Fibroblast of the aortic adventitia (primary cell): ENCODE data around the gene MYL6B. TPM values are rescaled to one million over a fixed set of nuclear protein-coding genes. Genes with fewer than 3 reads are reported as not detected.

Experiments used
- DNase-seq: peaks from one replicate; pipeline ENCODE4 v3.0.0-alpha.2; 2010; ENCODE audit warnings: low read depth
- H3K4me3 ChIP-seq: 2 replicates; pipeline ENCODE4 v1.5.1; 2011; ENCODE audit warnings: low read depth, mild to moderate bottlenecking, control low read depth, low read length, moderate library complexity
- CTCF ChIP-seq: IDR thresholded peaks from 2 replicates; pipeline ENCODE4 v1.5.1; 2011; ENCODE audit warnings: mild to moderate bottlenecking, low read length, control low read depth, inconsistent platforms; ENCODE audit not compliant: insufficient read depth
- total RNA-seq: library from RNA; depleted of rRNA; stranded (reverse); fragments of >200 nt; gene quantifications from 2 replicates; pipeline ENCODE4 v1.2.3, GENCODE V29; 2012; ENCODE audit warnings: low replicate concordance

The MYL6B gene
- total RNA-seq, 1 donor: 74.2 TPM

- peak; percentile 76 for DNase-seq
- no peak overlapping the region for H3K4me3 ChIP-seq
- no peak for TF ChIP-seq CTCF
Observed at GRCh38 chr12:56198836-56199235, 46.4 kb downstream of the MYL6B start.

- no peak for TF ChIP-seq CTCF
Observed at GRCh38 chr12:56202366-56202765, 50.0 kb downstream of the MYL6B start.

GRCh38 chr12:56202838-56203237, 50.5 kb downstream of the MYL6B start:
- no peak for DNase-seq
- no peak overlapping the region for H3K4me3 ChIP-seq
- no peak for TF ChIP-seq CTCF

More at GRCh38 chr12:56202366-56202765, 50.0 kb downstream of the MYL6B start:
- DNase-seq: no peak
- no peak overlapping the region for H3K4me3 ChIP-seq

- no peak overlapping the region for H3K4me3 ChIP-seq
- no peak for DNase-seq
- no peak for TF ChIP-seq CTCF
Observed at GRCh38 chr12:56204275-56204674, 51.9 kb downstream of the MYL6B start.

- DNase-seq: no peak
- no peak for TF ChIP-seq CTCF
- no peak overlapping the region for H3K4me3 ChIP-seq
Observed at GRCh38 chr12:56205445-56205844, 53.1 kb downstream of the MYL6B start.

- TF ChIP-seq CTCF: peak; percentile 71
- H3K4me3 ChIP-seq: no peak overlapping the region
- peak; percentile 67 for DNase-seq
Observed at GRCh38 chr12:56206452-56207166, 54.2 kb downstream of the MYL6B start.

Other genes starting within 250 kb of the MYL6B start
- 23.3 and 35.7 TPM in 2 replicates for gene PYM1, start 224.7 kb upstream of the MYL6B start, total RNA-seq
- 50.6 and 62.1 TPM in 2 replicates for gene DGKA, start 221.4 kb upstream of the MYL6B start, total RNA-seq
- 0.27 and 0.82 TPM in 2 replicates for gene PMEL, start 186.5 kb upstream of the MYL6B start, total RNA-seq
- gene CDK2, start 185.8 kb upstream of the MYL6B start, total RNA-seq: 8.5 and 38.5 TPM in 2 replicates
- 47.8 and 75.2 TPM in 2 replicates for gene RAB5B, start 178.5 kb upstream of the MYL6B start, total RNA-seq
- gene SUOX, start 155.3 kb upstream of the MYL6B start, total RNA-seq: 20.4 and 40.4 TPM in 2 replicates
- gene IKZF4, start 131.5 kb upstream of the MYL6B start, total RNA-seq: 0.65 and 3.4 TPM in 2 replicates
- gene RPS26, start 110.7 kb upstream of the MYL6B start, total RNA-seq: 321 and 893 TPM in 2 replicates
- gene ERBB3, start 72.4 kb upstream of the MYL6B start, total RNA-seq: 1.2 and 1.5 TPM in 2 replicates
- gene PA2G4, start 48.0 kb upstream of the MYL6B start, total RNA-seq: 102 and 141 TPM in 2 replicates
- gene RPL41, start 36.0 kb upstream of the MYL6B start, total RNA-seq: 2,772 and 12,570 TPM in 2 replicates
- gene ZC3H10, start 34.3 kb upstream of the MYL6B start, total RNA-seq: 5.9 and 7.3 TPM in 2 replicates
- 207 and 267 TPM in 2 replicates for gene ESYT1, start 24.3 kb upstream of the MYL6B start, total RNA-seq
- gene MYL6, start 5.8 kb downstream of the MYL6B start, total RNA-seq: 1,047 and 1,209 TPM in 2 replicates
- 69.4 and 222 TPM in 2 replicates for gene SMARCC2, start 36.9 kb downstream of the MYL6B start, total RNA-seq
- gene RNF41, start 69.3 kb downstream of the MYL6B start, total RNA-seq: 75.0 and 86.0 TPM in 2 replicates
- gene NABP2, start 71.8 kb downstream of the MYL6B start, total RNA-seq: 13.9 and 31.5 TPM in 2 replicates
- 0.18 TPM in 1 of 2 replicates, not detected in the other for gene SLC39A5, start 77.5 kb downstream of the MYL6B start, total RNA-seq
- gene ANKRD52, start 105.8 kb downstream of the MYL6B start, total RNA-seq: 8.7 and 20.0 TPM in 2 replicates
- gene COQ10A, start 114.4 kb downstream of the MYL6B start, total RNA-seq: 5.1 and 8.0 TPM in 2 replicates
- gene CS, start 147.7 kb downstream of the MYL6B start, total RNA-seq: 40.9 and 117 TPM in 2 replicates
- 76.1 and 120 TPM in 2 replicates for gene CNPY2, start 163.4 kb downstream of the MYL6B start, total RNA-seq
- 23.0 and 37.7 TPM in 2 replicates for gene PAN2, start 181.4 kb downstream of the MYL6B start, total RNA-seq
- gene IL23A, start 186.3 kb downstream of the MYL6B start, total RNA-seq: not detected in 2 replicates
- 268 and 280 TPM in 2 replicates for gene STAT2, start 207.5 kb downstream of the MYL6B start, total RNA-seq
- not detected in 2 replicates for gene APOF, start 210.3 kb downstream of the MYL6B start, total RNA-seq